DMS153 treated with DMSO at 0.1 percent for 48 hours (cell line): ENCODE data around the gene CPZ.
"Not testable (repeated sequence)": the region's sequence is repeated elsewhere in the genome, so short reads cannot be mapped to it uniquely, and the experiment has no call there.

Source experiments
- DNase-seq: peaks from one replicate; lab custom pipeline; 2025; ENCODE audit not compliant: unreplicated experiment; lab: John Stamatoyannopoulos, UW

Gene CPZ

GRCh38 chr4:8648816-8649630, 56.5 kb downstream of the CPZ start:
- DNase-seq: no peak

- no peak for DNase-seq
These were observed 57.2 kb downstream of the CPZ start for GRCh38 chr4:8649631-8650361.

- DNase-seq: no peak
These were observed 59.2 kb downstream of the CPZ start for GRCh38 chr4:8651661-8652180.

GRCh38 chr4:8652181-8653078, 59.9 kb downstream of the CPZ start:
- DNase-seq: no peak

- no peak for DNase-seq
These were observed 60.9 kb downstream of the CPZ start for GRCh38 chr4:8653326-8654000.

- DNase-seq: not testable (repeated sequence)
These were observed 61.6 kb downstream of the CPZ start for GRCh38 chr4:8654139-8654538.

- no peak for DNase-seq
These were observed 63.0 kb downstream of the CPZ start for GRCh38 chr4:8655411-8656184.

- no peak for DNase-seq
These were observed 63.6 kb downstream of the CPZ start for GRCh38 chr4:8656185-8656517.

- DNase-seq: no peak
These were observed 64.3 kb downstream of the CPZ start for GRCh38 chr4:8656711-8657380.

- DNase-seq: no peak
These were observed 65.0 kb downstream of the CPZ start for GRCh38 chr4:8657381-8658088.

GRCh38 chr4:8662776-8663175, 70.2 kb downstream of the CPZ start:
- no peak for DNase-seq

- DNase-seq: no peak
These were observed 71.7 kb downstream of the CPZ start for GRCh38 chr4:8664031-8664805.

- DNase-seq: no peak
These were observed 72.4 kb downstream of the CPZ start for GRCh38 chr4:8664976-8665375.

GRCh38 chr4:8665406-8666360, 73.1 kb downstream of the CPZ start:
- no peak for DNase-seq

- DNase-seq: no peak
These were observed 74.0 kb downstream of the CPZ start for GRCh38 chr4:8666581-8666980.
